Loucy (cell line): ENCODE results near the gene HCAR3.
"Not testable (repeated sequence)": the region's sequence is repeated elsewhere in the genome, so short reads cannot be mapped to it uniquely, and the experiment has no call there.

Experiments
- H2AFZ ChIP-seq: fragments of 200-600 bp; sonication (generic); 2 replicates; pipeline ENCODE4 v1.6.0; 2016; ENCODE audit warnings: antibody characterized with exemption, mild to moderate bottlenecking, low read length, moderate library complexity
- H3F3A ChIP-seq: fragments of 200-600 bp; 2 replicates; pipeline ENCODE4 v1.6.0; 2016; ENCODE audit warnings: antibody characterized with exemption, low read depth, mild to moderate bottlenecking
- H3K27me3 ChIP-seq: fragments of 200-600 bp; sonication (generic); 2 replicates; pipeline ENCODE4 v1.6.1; 2014; ENCODE audit warnings: low read length, mild to moderate bottlenecking; ENCODE audit not compliant: insufficient read depth, poor library complexity, severe bottlenecking
- H3K36me3 ChIP-seq: fragments of 200-600 bp; sonication (generic); 2 replicates; pipeline ENCODE4 v1.6.1; 2016; ENCODE audit warnings: low read length; ENCODE audit not compliant: insufficient read depth
- H3K4me1 ChIP-seq: fragments of 200-600 bp; sonication (generic); 2 replicates; pipeline ENCODE4 v1.5.1; 2014; ENCODE audit warnings: low read length, mild to moderate bottlenecking; ENCODE audit not compliant: insufficient read depth, poor library complexity, severe bottlenecking
- H3K4me2 ChIP-seq: fragments of 200-600 bp; sonication (generic); 2 replicates; pipeline ENCODE4 v1.6.0; 2014; ENCODE audit warnings: antibody characterized with exemption, low read length, low read depth, mild to moderate bottlenecking; ENCODE audit not compliant: poor library complexity, severe bottlenecking
- H3K4me3 ChIP-seq: fragments of 200-600 bp; sonication (generic); 2 replicates; pipeline ENCODE4 v1.5.1; 2014; ENCODE audit warnings: low read length, mild to moderate bottlenecking, mixed read lengths; ENCODE audit not compliant: poor library complexity, severe bottlenecking
- H3K79me2 ChIP-seq: fragments of 200-600 bp; sonication (generic); 2 replicates; pipeline ENCODE4 v1.6.1; 2014; ENCODE audit warnings: low read length; ENCODE audit not compliant: insufficient read depth
- H3K9ac ChIP-seq: fragments of 200-600 bp; sonication (generic); 2 replicates; pipeline ENCODE4 v1.6.0; 2014; ENCODE audit warnings: mild to moderate bottlenecking, low read depth, low read length, moderate library complexity; ENCODE audit not compliant: poor library complexity, severe bottlenecking
- H3K9me2 ChIP-seq: fragments of 200-600 bp; sonication (generic); replicated peaks from 2 replicates; pipeline ENCODE4 v1.6.1; 2016; ENCODE audit warnings: low read depth, low read length, mixed read lengths
- H3K9me3 ChIP-seq: fragments of 200-600 bp; sonication (generic); 2 replicates; pipeline ENCODE4 v1.6.1; 2014; ENCODE audit warnings: mild to moderate bottlenecking, antibody characterized with exemption, low read length, low read depth; ENCODE audit not compliant: insufficient read depth
- H4K20me1 ChIP-seq: fragments of 200-600 bp; sonication (generic); 2 replicates; pipeline ENCODE4 v1.6.0; 2014; ENCODE audit warnings: antibody characterized with exemption, low read length, mild to moderate bottlenecking; ENCODE audit not compliant: insufficient read depth, poor library complexity, severe bottlenecking
- CTCF ChIP-seq: fragments of 200-600 bp; sonication (generic); conservative IDR thresholded peaks from 2 replicates; pipeline ENCODE4 v1.5.1; 2014; ENCODE audit warnings: mild to moderate bottlenecking, antibody characterized with exemption, low read length
- EZH2phosphoT487 ChIP-seq: fragments of 200-600 bp; IDR thresholded peaks from 2 replicates; pipeline ENCODE4 v1.6.1; 2018; ENCODE audit warnings: antibody characterized with exemption, mild to moderate bottlenecking, moderate library complexity, borderline replicate concordance

The HCAR3 gene

DNA sequence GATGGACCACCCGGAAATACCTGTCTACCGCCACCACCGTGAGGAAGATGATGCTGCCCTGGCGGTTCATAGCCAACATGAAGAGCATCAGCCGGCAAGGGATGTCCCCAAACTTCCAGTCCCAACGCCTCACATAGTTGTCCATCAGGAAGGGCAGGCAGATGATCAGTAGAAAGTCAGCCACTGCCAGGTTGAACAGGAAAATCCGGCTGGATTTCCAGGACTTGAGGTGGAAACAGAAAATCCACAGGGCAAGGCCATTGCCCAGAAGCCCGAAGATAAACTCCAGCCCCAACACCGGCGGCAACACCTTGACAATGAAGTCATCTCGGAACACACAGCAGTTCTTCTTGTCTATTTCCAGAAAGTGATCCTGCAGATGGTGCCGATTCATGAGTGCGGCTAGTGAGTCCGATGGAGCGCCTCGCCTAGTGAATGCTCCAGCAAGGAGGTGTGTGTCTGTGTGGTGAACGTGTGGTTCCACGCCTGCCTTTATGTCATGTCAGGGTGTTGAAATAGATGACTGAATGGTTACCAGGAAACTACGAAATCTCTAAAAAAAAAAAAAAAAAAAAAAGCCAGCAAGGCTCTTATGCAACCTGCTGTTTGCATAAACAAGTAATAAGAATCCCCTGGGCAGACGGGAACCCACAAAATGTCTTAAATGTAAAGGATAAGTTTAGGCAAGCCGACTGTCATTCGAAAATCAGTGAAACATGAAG is 13.6 kb downstream of the HCAR3 start, which contains the start of gene HCAR2:
TSS of gene HCAR2 (minus strand) at position 468 of the 722 bp plus-strand sequence. CDS start at position 394, 74 bp downstream.
- H3K79me2 ChIP-seq, H3K27me3 ChIP-seq, H3K9ac ChIP-seq, H3F3A ChIP-seq, H3K9me3 ChIP-seq, H3K9me2 ChIP-seq, H4K20me1 ChIP-seq, H3K4me3 ChIP-seq, H3K36me3 ChIP-seq, H2AFZ ChIP-seq, H3K4me2 ChIP-seq, H3K4me1 ChIP-seq: not testable (repeated sequence)

DNA sequence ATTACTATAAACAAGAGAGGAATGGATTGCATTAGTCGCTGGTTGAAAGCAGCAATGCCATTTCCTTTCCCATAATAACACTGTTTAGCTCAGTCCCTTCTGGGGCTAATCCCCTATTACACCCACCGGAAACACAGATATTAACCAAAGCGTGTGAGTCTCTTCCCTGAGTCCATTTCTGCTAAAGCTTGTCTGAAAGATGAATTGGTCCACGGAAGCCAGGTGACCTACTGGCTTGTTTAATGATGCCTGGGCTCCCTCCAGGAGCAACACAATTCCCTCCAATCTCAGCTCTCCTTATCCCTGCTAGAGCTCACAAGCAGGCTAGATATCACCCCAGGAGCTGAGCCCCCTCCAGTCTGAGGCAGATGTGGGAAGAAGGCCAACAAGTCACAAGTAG is 15.1 kb downstream of the HCAR3 start:
- not testable (repeated sequence) for H3K9me2 ChIP-seq, H3K9ac ChIP-seq, H3K79me2 ChIP-seq, H4K20me1 ChIP-seq, H3F3A ChIP-seq, H2AFZ ChIP-seq, H3K9me3 ChIP-seq, H3K4me2 ChIP-seq, H3K27me3 ChIP-seq, H3K4me3 ChIP-seq, H3K36me3 ChIP-seq, H3K4me1 ChIP-seq

DNA sequence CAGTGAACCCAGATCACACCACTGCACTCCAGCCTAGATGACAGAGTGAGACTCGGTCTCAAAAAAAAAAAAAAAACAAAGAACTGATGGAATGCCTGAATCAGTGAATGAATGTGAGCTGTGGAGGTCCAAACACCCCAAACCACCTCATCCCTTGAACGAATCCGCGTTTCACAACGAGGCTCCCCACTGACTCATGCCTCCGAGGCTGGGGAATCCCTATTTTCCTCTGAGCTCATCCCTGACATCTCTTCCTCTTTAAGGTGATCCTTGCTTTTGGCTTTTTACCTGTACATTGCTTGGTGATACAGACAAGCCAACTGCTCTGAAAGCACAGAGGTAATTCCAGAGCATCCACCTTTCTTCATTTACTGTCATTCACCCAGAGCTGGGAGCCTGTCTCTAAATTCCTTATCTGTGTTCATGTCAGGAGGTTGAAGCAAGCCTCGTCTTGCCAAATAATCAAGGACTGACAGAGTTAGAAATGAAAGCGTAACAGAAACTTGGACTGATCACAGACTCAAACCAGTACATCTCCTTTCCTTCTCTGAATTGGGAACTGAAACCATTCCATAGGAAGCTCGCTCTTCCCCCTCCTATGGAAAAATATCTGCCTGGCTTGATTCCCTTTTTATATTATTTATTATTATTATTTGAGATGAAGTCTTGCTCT is 16.4 kb downstream of the HCAR3 start:
- H3K4me1 ChIP-seq, H3F3A ChIP-seq, H4K20me1 ChIP-seq, H3K4me3 ChIP-seq, H2AFZ ChIP-seq, H3K4me2 ChIP-seq, H3K9me2 ChIP-seq, H3K79me2 ChIP-seq, H3K27me3 ChIP-seq, H3K36me3 ChIP-seq, H3K9ac ChIP-seq, H3K9me3 ChIP-seq: not testable (repeated sequence)

GRCh38 chr12:122696922-122697321 is 19.7 kb downstream of the HCAR3 start:
- H3F3A ChIP-seq, H3K9me2 ChIP-seq: not testable (repeated sequence)

DNA sequence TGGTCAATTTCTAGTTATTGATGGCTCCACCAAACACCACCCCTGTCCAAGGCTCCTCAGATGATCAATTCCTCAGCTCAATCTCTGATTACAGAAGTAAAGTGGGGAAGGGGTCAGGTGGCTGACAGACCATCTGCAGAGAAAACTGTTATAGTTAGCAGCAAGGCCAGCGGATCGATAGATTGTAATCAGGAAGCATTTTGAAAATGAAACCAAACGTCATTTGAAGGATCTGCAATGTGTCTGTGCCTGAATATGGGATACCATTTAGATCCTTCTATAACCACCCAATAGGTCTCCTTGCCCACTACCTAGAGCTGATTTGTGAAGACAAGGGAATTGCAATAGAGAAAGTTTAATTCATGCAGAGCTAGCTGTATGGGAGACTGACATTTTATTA is 25.0 kb downstream of the HCAR3 start:
- Histone ChIP-seq H3K4me2 (no peak overlapping the region), H2AFZ (no peak overlapping the region), H4K20me1 (no peaks in the 10 kb centered on the region), H3K4me1 (no peaks in the 10 kb centered on the region), H3K27me3 (no peaks in the 10 kb centered on the region), H3K4me3 (no peak overlapping the region), H3F3A (no peaks in the 10 kb centered on the region), H3K9me2 (no peaks in the 10 kb centered on the region), H3K79me2 (no peaks in the 10 kb centered on the region), H3K9me3 (no peaks in the 10 kb centered on the region), H3K9ac (no peak overlapping the region), H3K36me3 (no peaks in the 10 kb centered on the region)
- TF ChIP-seq EZH2phosphoT487 (no peak), CTCF (no peak)

More at GRCh38 chr12:122696922-122697321, 19.7 kb downstream of the HCAR3 start:
- H2AFZ ChIP-seq, H3K9me3 ChIP-seq, H3K4me1 ChIP-seq, H3K79me2 ChIP-seq, H4K20me1 ChIP-seq, H3K4me3 ChIP-seq, H3K36me3 ChIP-seq, H3K27me3 ChIP-seq, H3K9ac ChIP-seq, H3K4me2 ChIP-seq: not testable (repeated sequence)
